Left lung (tissue), 10 donors: ENCODE measurements around the gene ST7. TPM values are rescaled to one million over a fixed set of nuclear protein-coding genes. Genes with fewer than 3 reads are reported as not detected.

Experiments used
- ATAC-seq: fragments of 200-7000 bp; cut with Tn5 transposase; one replicate; pipeline ENCODE4 v1.9.1; 2020; ENCODE audit warnings: moderate library complexity
- DNase-seq, 4 donors: peaks; one replicate each; pipeline ENCODE4 v3.0.0-alpha.2; 2013 to 2020
- H3K27ac ChIP-seq, 2 donors: fragments of 200-600 bp; sonication (generic) in 1 of 2; one replicate each; pipeline versions ENCODE4 v1.5.0 to v1.8.0; 2020 to 2021
- H3K27me3 ChIP-seq, 2 donors: fragments of 200-600 bp; sonication (generic) in 1 of 2; one replicate each; pipeline versions ENCODE4 v1.5.0 to v1.8.0; 2020 to 2021
- H3K36me3 ChIP-seq, 2 donors: fragments of 200-600 bp; sonication (generic) in 1 of 2; one replicate each; pipeline versions ENCODE4 v1.5.0 to v1.8.0; 2020 to 2021
- H3K4me1 ChIP-seq, 2 donors: fragments of 200-600 bp; one replicate each; pipeline ENCODE4 v1.8.0; 2021
- H3K4me3 ChIP-seq, 2 donors: fragments of 200-600 bp; sonication (generic) in 1 of 2; one replicate each; pipeline versions ENCODE4 v1.5.0 to v1.8.0; 2020 to 2021; ENCODE audit warnings: mild to moderate bottlenecking in 1 of 2
- H3K9me3 ChIP-seq, 2 donors: fragments of 200-600 bp; sonication (generic) in 1 of 2; one replicate each; pipeline versions ENCODE4 v1.5.0 to v1.8.0; 2020 to 2021
- CTCF ChIP-seq, 2 donors: fragments of 200-600 bp; sonication (generic) in 1 of 2; IDR thresholded peaks; one replicate each; pipeline versions ENCODE4 v1.5.0 to v1.8.0; 2021; ENCODE audit warnings: antibody characterized with exemption in 2 of 2
- intact Hi-C, 2 donors: fragments of 100-400 bp; cut with DNase I; formaldehyde crosslinking; loops; one replicate each; pipeline versions ENCODE4 v1.11.2 to v1.14.2; 2022
- polyA plus RNA-seq, 6 donors: library from polyadenylated mRNA; unstranded; fragments of 120-200 nt; gene quantifications; one replicate each; pipeline ENCODE4 v1.2.1, GENCODE V29; 2013; ENCODE audit not compliant: insufficient read length in 6 of 6
- total RNA-seq, 2 donors: library from RNA; stranded (reverse); fragmentation: NEBNext Ultra II Directional; extraction: Animal tissue kit (Norgen Biotek cat#: 25700); gene quantifications; one replicate each; pipeline ENCODE4 v1.2.1, GENCODE V29; 2021
- donor health status: DM: no; HTN: yes; CAD: no.
- donor health status: DM: no; HTN: no; CAD: no.

Gene ST7
- total and polyA plus RNA-seq, 8 donors: 36.3 to 60.6 (median 48.4) TPM

DNA sequence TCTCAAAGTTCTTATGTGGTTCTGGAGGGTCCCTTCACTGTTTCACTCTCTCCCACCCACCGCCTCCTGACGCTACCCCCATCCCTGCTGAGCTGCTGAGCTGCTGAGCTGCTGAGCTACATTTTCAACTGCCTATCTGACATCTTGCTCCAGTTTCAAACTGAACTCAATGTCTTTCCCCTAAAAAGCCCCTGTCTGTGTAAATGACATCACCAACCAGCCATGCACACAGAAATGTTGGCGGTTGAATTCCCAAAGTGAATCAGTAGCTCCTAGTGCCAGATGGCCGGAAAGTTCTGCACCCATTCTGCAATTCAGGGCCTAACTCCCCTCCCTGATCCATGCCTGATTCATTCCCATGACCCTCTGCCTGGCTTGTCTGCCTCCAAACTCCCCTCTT is 298.4 kb downstream of the ST7 start:
- H3K9me3 ChIP-seq: no peaks in the 10 kb centered on the region
- DNase-seq: no peak
- no peaks in the 10 kb centered on the region for H3K4me1 ChIP-seq
- no peaks in the 10 kb centered on the region for H3K27me3 ChIP-seq
- no peak overlapping the region for H3K27ac ChIP-seq
- TF ChIP-seq CTCF (IDR thresholded peaks at IDR 0.05): no peak
- no peak overlapping the region for H3K4me3 ChIP-seq
- H3K36me3 ChIP-seq: no peaks in the 10 kb centered on the region
- ATAC-seq: no peak
- intact Hi-C loops: no loop called here

DNA sequence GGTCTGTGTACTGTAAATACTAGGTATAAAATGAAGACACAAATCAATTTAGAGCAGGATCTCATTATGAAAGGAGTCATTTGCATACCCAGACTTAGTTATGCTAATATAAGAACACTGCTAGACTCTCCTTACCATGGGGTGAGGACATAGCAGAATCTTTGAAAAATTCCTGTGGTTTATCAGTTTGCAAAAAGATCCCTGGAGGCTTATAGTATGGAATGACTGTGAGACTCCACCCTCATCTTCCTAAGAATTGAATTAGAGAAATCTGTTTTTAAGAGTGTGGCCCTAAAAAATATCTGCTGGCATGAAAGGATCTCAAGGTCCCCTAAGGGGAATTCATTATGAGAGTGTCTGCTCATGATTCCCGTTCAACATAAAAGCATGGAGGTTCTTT is 306.3 kb downstream of the ST7 start:
- intact Hi-C loops: no loop called here
- no peaks in the 10 kb centered on the region for H3K36me3 ChIP-seq
- DNase-seq: no peak
- H3K9me3 ChIP-seq: no peaks in the 10 kb centered on the region
- no peak overlapping the region for H3K4me3 ChIP-seq
- TF ChIP-seq CTCF (IDR thresholded peaks at IDR 0.05): no peak
- H3K4me1 ChIP-seq: no peaks in the 10 kb centered on the region
- H3K27me3 ChIP-seq: no peaks in the 10 kb centered on the region
- ATAC-seq: no peak
- no peak overlapping the region for H3K27ac ChIP-seq

DNA sequence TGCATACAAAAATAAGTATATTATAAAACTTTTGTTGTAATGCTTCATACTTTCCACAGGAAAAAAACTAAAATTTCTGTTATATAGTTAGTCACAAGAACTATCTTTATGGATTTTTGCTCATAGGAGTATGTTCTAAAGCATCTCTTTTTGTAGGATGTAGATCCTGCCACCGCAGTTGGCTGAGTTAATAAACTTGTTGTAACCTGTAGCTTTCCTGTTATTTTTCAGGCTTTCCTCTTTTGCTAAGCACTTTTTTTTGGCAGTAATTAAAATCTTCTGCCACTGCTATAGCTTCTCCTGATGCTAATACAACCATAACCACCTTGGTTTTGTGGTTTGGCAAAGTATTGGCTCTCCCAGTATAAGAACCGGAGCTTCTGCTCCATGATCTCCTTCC is 309.2 kb downstream of the ST7 start:
- no peak overlapping the region for H3K4me3 ChIP-seq
- TF ChIP-seq CTCF (IDR thresholded peaks at IDR 0.05): no peak
- H3K9me3 ChIP-seq: no peaks in the 10 kb centered on the region
- H3K36me3 ChIP-seq: no peaks in the 10 kb centered on the region
- no peak overlapping the region for H3K27ac ChIP-seq
- no peaks in the 10 kb centered on the region for H3K4me1 ChIP-seq
- DNase-seq (no peak), ATAC-seq (no peak)
- intact Hi-C loops: no loop called here
- no peaks in the 10 kb centered on the region for H3K27me3 ChIP-seq

DNA sequence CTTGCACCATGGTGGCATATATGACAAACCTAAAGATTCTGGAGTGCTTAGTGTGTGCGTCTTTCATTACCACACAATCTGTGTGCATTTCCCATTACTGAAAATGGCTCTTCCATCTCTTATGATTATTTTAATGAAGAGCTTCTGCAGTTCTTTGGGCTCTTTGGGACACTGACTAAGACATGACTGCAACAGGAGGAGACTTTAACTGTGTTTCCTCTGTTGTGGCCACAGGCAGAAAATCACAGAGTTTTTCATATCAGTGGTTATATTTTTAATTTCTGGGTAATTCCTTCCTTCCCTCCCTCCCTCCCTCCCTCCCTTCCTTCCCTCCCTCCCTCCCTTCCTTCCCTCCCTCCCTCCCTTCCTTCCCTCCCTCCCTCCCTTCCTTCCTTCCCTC is 311.4 kb downstream of the ST7 start:
- H3K27me3 ChIP-seq: no peaks in the 10 kb centered on the region
- H3K27ac ChIP-seq: no peak overlapping the region
- ATAC-seq (no peak), DNase-seq (no peak)
- no peak for TF ChIP-seq CTCF (IDR thresholded peaks at IDR 0.05)
- no peaks in the 10 kb centered on the region for H3K9me3 ChIP-seq
- H3K4me1 ChIP-seq: peaks cover 0 to 2% of the 10 kb centered on the region in 2 donors
- intact Hi-C loops: no loop called here
- H3K4me3 ChIP-seq: no peak overlapping the region
- no peaks in the 10 kb centered on the region for H3K36me3 ChIP-seq

DNA sequence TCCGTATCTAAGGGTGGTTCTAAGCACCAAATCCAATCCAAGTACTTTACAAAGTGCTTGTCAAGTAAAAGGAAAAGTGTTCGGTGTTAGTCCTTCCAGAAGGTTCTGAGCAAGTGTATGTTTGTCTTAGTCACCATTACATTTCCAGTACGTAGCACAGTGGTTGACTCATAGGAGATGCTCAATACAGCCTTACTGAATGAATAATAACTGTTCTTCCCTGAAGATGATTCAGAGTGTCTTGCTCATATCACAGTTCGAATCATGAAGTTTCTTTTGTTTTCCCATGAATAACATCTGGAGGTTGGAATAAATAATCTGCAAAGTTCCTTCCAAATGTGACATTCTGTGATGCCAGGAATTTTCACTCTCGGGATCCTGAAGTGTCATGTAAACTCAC is 316.1 kb downstream of the ST7 start:
- ATAC-seq (peak; percentile 87), DNase-seq (no peak)
- Histone ChIP-seq H3K9me3 (no peaks in the 10 kb centered on the region), H3K4me3 (no peak overlapping the region), H3K27me3 (no peaks in the 10 kb centered on the region), H3K27ac (peak overlapping the region; percentile 41 to 44), H3K36me3 (no peaks in the 10 kb centered on the region), H3K4me1 (peaks cover 0 to 6% of the 10 kb centered on the region in 2 donors)
- no peak for TF ChIP-seq CTCF (IDR thresholded peaks at IDR 0.05)
- intact Hi-C loops: no loop called here
